ENCODE results near the gene PWP1.

PWP1 gene

DNA sequence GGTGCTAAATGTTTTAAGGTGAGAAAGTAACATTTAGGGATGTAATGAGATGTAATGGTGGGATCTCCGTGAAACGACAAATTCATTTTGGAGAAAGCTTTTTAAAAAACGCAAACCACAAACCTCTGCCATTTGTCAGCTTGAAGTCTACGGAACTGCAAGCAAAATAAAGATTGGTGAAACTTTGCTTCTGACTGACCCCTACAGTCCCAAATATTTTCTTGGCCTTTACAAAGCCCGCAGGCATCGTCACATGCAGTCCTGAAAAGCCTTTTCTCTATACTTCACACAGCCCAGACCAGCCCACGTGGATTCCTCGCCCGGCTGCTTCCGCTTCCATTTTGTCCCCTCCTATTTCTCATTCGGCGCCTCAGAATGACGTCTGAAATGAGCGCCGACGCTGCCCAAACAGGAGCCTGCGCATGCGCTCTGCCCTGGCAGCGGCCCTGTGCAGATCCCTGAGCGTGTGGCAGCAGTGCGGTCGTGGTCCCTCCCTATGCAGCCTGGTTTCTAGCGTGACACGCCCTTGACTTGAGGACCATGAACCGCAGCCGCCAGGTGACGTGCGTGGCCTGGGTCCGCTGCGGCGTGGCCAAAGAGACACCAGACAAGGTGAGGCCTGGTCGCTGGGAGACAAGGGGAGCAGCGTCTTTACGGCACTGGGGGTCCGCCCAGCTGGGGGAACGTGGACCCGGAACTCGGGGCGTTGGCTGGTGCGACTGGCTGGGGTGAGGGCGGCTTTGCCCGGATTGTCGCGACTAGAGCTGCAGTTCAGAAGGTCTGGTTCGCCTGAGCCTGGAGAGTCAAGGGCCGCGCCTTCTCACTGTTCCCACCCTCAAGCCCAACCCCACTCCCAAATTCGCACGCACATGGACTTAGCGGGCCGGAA is at the start of gene PWP1:
TSS of gene PWP1 (plus strand) at position 440 of the 889 bp plus-strand sequence. CDS start at position 541, 101 bp downstream.
- DNase-seq = peak; percentile 85

DNA sequence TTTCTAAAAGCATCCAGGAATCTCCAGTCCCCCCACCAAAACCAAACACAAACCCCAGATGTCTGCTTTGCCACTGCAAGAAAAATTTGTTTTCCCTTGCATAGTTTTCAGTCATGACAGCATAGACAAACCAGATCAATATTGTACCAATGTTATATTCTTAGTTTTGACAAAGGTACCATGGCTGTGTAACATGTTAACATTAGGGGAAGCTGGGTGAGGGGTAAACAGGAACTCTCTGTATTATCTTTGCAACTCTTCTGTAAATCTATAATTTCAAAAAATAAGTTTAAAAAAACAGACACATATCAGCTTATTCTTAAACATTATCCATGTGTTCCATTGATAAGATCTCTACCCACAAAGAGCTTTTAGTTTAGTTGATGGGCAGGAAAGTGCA is 44.4 kb upstream of the PWP1 start:
- no peak for DNase-seq

DNA sequence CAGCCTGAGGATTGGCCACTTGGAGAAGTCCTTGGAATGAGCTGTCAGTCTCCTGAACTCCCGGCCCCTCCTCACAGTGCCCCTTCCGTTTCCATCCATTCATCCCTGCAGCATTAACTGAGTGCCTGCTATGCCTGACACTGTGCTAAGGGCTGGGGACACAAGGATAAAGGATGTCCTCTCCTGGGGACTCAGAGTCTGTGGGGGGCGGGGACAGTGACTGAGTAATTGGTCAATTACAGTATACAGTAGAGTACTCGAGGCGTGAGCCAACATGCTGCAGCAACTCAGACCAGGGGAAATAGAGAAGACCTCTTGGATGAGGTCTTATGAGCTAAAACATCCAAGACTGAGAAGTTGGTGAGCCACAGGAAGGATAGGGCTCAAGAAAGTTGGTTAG is 43.4 kb upstream of the PWP1 start:
- no peak for DNase-seq

GRCh38 chr12:107645630-107646333 is 39.8 kb upstream of the PWP1 start:
- peak; percentile 60 for DNase-seq

DNA sequence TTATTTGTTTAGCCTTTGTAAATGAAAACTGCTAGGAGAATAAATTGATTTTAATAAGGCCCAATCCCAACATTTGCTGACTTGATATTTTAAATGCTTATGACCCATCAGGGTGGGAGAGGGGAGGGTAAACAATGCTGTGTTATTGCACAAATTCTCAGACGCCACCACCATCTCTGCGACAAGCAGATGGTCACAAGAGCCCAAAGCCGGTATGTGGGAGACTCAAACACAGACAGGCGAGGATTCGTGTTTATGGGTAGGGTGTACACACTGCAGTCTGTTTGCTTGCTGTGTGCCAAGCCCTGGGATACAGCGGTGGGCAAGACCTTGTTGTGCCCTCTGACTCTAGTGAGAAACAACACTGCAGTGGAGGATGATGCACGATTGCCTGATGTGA is 39.2 kb upstream of the PWP1 start:
- DNase-seq = no peak

DNA sequence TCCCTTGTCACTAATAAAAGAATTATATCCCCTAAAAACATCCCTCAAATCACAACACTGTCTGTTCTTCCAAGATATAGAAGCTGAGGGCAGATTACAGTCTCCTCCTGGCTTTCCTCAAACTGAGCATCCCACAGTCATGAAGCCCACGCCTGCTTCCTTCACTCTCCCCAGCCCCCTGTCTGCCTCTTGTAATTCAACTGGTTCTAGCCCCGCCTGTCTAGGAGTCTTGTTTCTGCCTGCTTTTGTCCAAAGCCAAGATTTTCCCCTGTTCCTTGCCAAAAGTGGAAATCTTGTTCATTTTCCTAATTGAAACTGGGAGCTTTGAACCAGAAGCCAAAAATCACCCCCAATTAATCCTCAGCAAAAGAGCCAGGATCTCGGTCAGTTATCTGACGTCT is 35.9 kb upstream of the PWP1 start:
- no peak for DNase-seq

DNA sequence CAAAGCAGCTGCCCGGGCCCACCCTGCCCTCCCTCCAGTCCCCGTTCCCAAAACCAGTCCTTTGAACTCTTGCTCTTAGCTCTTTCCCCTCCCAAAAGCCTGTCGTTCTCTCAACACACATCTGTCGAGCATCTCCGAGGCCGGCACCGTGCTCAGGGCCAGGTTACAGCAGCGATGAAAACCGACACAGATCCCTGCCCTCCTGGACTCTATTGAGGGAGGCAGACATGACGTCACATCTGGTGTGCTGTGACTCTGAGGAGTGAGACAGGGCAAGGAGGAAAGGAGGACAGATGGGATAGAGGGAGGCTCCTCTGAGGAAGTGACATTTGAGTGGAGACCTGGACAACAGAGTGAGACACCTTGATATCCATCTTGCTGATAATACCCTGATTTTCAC is 34.6 kb upstream of the PWP1 start:
- no peak for DNase-seq

DNA sequence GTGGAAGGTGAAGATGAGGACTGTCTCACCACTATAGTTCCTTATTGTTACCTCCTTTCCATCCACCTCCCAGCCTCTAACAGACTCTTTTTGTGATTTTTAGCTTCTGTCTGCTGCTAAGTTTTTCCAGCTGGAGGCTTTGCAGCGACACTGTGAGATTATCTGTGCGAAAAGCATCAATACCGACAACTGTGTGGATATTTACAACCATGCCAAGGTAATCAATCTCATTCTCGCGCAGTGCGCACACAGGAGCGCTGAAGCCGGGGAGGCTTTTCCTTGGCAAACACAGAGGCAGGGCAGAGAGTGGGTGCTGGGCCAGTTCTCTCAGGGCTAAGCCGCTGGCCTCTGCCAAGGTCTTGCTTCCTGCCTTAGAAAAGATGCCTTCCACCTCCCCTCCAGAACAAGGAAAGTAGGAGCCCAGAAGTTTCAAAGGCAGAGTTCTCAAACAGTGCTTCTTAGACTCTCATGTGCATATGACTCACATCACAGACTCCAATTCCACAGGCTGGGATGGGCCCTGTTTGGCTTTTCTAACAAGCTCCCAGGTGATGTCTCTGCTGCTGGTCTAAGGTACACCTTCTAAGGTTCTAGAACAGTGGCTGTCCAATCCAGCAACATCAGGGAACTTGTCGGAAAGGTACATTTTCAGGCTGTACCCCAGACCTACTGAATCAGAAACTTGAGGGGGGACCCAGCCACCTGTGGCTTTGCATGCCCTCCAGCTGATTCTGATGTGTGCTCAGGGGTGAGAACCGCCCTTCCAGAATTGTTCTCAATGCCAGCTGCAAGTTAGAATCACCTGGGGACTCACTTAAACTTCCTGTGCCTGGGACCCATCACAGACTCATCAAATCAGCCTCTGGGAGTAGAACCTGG is 33.8 kb upstream of the PWP1 start:
- DNase-seq = no peak

DNA sequence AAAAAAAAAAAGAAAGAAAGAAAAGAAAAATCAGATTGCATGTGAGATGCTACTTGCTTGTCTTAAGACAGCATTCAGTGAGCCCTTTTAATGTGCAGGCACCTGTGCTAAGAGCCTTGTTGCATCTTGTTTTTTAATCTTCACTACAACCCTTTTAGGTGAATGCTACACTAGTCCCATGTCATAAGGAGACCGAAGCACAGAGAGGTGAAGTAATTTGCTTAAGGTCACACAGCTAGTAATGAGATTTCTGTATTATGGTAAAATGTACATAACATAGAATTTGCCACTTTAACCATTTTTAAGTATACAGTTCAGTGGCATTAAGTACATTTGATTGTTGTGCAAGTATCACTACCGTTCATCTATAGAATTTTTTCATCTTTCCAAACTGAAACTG is 32.1 kb upstream of the PWP1 start:
- DNase-seq = no peak

DNA sequence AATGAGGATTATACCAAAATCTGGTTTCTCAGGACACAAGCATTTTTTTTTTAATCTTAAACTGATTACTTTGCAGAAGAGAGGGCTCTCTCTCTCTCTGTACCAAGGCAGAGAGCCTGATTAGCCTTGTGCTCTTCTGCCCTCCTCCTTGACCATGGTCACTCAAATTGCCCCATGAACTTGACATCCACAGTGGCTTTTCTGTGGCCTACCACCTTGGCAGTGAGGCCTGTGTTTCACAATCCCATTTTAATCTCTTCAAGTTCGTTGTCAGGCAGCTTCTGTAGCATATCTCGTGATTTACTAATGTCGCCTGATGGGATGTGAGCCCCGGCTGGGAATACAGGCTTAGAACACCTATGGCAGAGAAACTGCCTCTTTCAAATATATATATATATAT is 30.7 kb upstream of the PWP1 start:
- DNase-seq = no peak

DNA sequence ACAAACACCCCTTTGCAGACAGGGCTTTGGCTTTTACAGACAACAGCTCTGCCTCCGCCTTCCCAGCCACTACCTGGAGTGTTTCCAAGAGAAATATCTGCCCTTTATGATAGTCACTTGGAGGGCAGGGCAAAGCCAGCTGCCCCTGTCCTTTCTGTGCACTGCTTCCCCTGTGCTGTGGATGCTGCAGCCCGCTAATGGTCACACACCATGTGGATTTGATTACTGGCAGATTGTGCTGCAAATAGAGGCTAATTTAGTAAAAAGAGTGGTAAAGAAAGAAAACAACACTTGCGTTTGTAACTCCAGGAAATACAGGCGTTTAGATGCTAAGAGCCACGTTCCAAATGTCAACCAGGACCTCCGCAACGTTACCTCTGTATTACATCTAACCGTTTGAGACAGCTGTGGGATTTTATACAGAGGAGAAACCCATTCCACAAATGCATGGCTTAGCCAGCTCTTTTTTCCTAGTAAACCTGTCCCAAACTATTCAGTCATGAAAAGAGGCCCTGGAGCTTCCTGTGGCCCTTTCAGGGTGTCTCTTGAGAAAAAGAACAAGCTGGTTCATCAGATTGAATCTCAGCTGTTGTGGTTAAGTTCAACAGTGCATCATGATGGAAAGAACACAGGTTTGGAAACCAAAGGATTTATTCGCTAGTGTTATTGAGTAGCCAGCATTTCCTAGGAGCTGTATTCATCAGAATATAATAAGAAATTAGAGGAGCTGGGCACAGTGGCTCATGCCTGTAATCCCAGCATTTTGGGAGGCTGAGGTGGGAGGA is 30.1 kb upstream of the PWP1 start:
- DNase-seq = no peak

- DNase-seq = no peak
These were observed 29.3 kb upstream of the PWP1 start for GRCh38 chr12:107656302-107656701.

- DNase-seq = no peak
These were observed 28.5 kb upstream of the PWP1 start for GRCh38 chr12:107657133-107657532.

DNA sequence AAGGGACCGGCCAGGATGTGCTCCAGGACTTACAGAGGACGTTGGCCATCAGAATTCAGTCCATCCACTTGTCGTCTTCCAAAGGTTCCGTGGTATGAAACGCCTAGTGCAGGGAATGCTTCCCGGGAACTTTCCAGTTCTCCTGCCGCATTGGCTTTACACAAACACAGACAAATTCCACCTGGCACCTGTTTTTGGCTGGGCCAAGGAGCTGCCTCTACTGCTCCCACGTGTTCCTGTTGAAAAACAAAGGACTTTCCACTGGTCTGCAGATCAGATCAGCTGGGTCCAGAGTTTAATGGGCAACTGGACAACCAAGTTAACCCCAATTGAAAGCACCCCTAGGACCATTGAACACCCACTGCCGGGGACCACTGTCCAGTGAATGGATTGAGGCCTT is 28.0 kb upstream of the PWP1 start:
- no peak for DNase-seq

DNA sequence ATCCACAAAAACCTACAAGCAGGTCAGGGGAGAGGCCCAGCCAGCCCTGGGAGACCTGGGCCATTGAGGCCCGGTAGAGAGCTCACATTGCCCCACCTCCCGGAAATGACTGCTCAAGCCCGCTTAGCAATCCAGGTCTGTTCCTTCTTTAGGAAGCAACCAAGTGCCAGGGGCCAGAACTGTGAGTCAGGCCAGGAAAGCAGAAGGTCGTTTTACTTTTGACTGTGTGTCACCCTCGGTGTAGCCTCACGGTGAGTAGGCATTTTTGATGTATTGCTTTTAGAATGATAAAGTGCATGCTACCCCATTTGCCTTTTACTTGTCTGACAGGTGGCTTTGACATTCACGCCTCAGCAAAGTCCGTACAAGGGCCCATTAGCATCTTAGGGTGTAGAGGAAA is 25.4 kb upstream of the PWP1 start:
- DNase-seq = no peak

GRCh38 chr12:107660861-107661415 is 24.7 kb upstream of the PWP1 start:
- no peak for DNase-seq

GRCh38 chr12:107661830-107662229 is 23.8 kb upstream of the PWP1 start:
- DNase-seq = no peak

DNA sequence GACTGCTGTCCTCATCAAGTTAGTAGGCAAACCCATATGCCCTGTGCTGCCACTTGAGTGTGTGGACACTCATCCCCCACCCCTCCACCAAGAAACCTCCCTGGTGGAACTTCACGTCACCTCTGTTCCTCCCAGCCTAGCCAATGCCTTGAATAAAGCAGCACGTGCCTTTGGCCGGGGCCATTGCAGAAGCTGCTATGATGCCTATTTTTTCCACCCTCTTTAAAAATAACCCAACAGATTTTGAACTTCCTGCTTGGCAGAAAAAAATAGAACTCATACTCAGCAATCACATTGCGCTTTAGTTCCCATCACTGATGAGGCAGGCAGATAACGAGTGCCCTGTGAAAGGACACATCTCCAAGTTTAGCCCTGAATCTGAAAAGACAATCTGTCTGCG is 23.1 kb upstream of the PWP1 start:
- no peak for DNase-seq

DNA sequence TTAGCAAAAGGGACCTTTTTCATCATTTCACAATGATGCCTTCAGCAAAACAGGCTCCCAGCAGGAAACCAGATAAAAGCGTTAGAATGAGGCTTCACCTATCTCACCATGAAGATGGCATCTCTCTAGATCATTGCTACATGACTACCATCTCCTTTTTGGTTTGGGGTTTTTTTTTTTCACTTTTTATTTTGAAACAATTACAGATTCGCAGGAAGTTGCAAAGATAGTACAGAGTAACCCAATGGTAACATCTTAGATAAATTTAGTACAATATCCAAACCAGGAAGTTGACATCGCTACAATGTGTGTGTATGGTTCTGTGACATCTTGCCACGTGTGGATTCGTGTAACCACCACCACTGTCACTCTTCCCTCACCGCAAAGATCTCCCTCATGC is 22.3 kb upstream of the PWP1 start:
- DNase-seq = no peak

DNA sequence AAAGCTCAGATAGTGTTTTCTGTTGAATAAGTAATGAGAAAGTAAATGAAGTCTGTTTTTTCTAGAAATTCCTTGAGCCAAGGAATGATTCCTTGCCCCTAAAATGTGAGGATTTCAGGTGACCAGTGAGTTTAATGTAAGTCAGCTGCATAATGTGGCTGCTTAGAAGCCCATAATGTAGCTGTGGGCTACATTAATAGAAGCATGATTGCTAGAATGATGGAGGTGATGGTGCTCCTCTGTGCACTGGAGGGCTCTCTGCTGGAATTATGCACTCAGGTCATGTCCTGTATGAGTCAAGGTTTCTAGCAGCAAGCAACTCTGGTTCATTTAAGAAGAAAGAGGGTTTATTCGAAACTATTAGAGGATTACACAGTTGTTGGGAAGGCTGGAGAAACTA is 19.6 kb upstream of the PWP1 start:
- DNase-seq = no peak

- DNase-seq = no peak
These were observed 18.1 kb upstream of the PWP1 start for GRCh38 chr12:107667464-107667863.

Measured in DMS79 (cell line).